ENCODE measurements around the gene FMN1. TPM values are rescaled to one million over a fixed set of nuclear protein-coding genes. Genes with fewer than 3 reads are reported as not detected.
A peak's percentile ranks its signal among the peaks of the same experiment; 100 is the strongest.

FMN1 gene
- total RNA-seq, 1 experiment from 2014 or later: 25.8 TPM

DNA sequence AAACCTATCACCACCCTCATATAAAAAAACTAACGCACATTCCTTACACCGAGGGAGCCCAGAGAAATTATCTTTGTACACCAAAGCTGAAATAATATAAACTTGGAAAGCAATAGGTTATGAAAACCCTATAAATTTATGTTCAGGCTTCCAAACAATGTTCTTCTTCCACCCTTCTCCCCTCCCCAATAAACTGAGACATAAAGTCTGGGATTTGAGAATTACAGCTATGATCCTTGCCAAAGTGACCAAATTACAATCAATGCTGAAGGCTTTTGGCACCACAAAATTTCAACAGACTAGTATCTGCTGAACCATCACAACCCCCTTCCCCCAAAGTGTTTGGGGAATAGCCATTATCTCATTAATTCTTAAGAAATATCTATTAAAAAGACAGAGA lies 237.8 kb downstream of the FMN1 start:
- intact Hi-C loops (cut with micrococcal nuclease; ENCODE audit: unreplicated experiment): loop anchor here (2.0 kb wide), 2 partner anchors 112 to 294 kb away; no protein-coding TSS in a partner anchor
- Histone ChIP-seq H3K4me3 (no peak overlapping the region), H3K9me3 (ENCODE audit: insufficient read depth, low read depth) (no peaks in the 10 kb centered on the region), H3K27me3 (ENCODE audit: insufficient read depth, low read depth) (no peaks in the 10 kb centered on the region), H4K20me1 (ENCODE audit: insufficient read depth) (no peaks in the 10 kb centered on the region), H3K4me2 (no peak overlapping the region), H2AFZ (no peak overlapping the region), H3K36me3 (ENCODE audit: low read depth) (no peaks in the 10 kb centered on the region), H3K9me2 (ENCODE audit: insufficient read depth) (no peaks in the 10 kb centered on the region), H3K27ac (no peak overlapping the region), H3F3A (ENCODE audit: insufficient read depth, low read depth) (no peaks in the 10 kb centered on the region), H3K79me2 (ENCODE audit: low read depth) (no peaks in the 10 kb centered on the region), H3K4me1 (replicated peaks; ENCODE audit: insufficient read depth) (no peaks in the 10 kb centered on the region)
- POLR2A ChIA-PET (ENCODE audit: unreplicated experiment): no interaction called here
- CTCF ChIA-PET: interaction anchor here (0.6 to 0.7 kb wide), 2 partner anchors 21 to 197 kb away, joined by 3 to 4 read pairs; no protein-coding TSS in a partner anchor
- no TSS peak for BruUV-seq (replicated peaks)
- no peak for DNase-seq
- TF ChIP-seq EZH2 (IDR thresholded peaks at IDR 0.05; ENCODE audit: low read depth): no peak
- TF ChIP-seq, protein P1, sequence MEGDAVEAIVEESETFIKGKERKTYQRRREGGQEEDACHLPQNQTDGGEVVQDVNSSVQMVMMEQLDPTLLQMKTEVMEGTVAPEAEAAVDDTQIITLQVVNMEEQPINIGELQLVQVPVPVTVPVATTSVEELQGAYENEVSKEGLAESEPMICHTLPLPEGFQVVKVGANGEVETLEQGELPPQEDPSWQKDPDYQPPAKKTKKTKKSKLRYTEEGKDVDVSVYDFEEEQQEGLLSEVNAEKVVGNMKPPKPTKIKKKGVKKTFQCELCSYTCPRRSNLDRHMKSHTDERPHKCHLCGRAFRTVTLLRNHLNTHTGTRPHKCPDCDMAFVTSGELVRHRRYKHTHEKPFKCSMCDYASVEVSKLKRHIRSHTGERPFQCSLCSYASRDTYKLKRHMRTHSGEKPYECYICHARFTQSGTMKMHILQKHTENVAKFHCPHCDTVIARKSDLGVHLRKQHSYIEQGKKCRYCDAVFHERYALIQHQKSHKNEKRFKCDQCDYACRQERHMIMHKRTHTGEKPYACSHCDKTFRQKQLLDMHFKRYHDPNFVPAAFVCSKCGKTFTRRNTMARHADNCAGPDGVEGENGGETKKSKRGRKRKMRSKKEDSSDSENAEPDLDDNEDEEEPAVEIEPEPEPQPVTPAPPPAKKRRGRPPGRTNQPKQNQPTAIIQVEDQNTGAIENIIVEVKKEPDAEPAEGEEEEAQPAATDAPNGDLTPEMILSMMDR (conservative IDR thresholded peaks at IDR 0.05): no peak

DNA sequence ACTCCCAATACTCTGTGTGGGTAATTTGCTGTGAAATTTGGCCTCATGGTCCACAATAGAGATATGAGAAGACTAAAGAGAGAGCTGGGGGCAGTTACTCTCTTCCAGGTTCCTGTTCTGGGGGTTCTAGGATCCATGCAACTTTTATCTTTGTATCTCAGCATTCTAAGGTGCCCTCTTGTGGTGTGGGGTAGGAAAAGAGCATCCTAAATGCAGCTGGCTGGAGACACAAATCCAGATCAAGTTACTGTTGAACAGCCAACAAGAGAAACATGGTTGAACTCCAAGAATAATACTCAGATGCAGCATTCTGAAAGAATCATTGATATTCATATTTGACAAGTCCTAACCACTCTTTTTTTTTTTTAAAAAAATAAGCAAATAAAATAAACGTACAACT lies 238.5 kb downstream of the FMN1 start:
- CTCF ChIA-PET: interaction anchor here (0.5 to 0.7 kb wide), 3 partner anchors 20 to 198 kb away, joined by 3 to 4 read pairs (median 3); no protein-coding TSS in a partner anchor

DNA sequence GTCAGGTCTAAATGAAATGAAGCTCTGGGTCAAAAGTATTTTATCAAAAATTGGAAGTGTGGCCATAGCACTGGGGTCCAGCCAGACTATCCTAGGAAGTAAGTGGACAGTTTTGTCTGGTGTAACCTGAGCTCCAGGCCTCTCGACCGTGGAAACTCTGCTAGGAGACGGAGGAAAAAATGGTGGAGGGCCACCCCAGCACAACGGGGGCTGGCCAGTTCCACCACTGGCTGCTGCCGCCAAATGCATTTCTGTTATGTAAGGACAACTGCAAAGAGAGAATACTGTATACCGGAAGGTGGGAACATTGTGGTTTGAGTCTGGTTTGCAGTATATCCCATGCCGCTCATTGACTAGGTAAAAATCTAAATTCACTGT lies 241.0 kb downstream of the FMN1 start:
- H3K9me3 ChIP-seq (ENCODE audit: insufficient read depth, low read depth): no peaks in the 10 kb centered on the region
- ChIA-PET POLR2A (ENCODE audit: unreplicated experiment) (no interaction called here), CTCF (no interaction called here)
- intact Hi-C loops (cut with micrococcal nuclease; ENCODE audit: unreplicated experiment): no loop called here
- no peaks in the 10 kb centered on the region for H4K20me1 ChIP-seq (ENCODE audit: insufficient read depth)
- DNase-seq: no peak
- H3K4me3 ChIP-seq: no peak overlapping the region
- no peak overlapping the region for H2AFZ ChIP-seq
- no peaks in the 10 kb centered on the region for H3K79me2 ChIP-seq (ENCODE audit: low read depth)
- no TSS peak for BruUV-seq (replicated peaks)
- H3K36me3 ChIP-seq (ENCODE audit: low read depth): no peaks in the 10 kb centered on the region
- no peak for TF ChIP-seq EZH2 (IDR thresholded peaks at IDR 0.05; ENCODE audit: low read depth)
- TF ChIP-seq, protein P1 (conservative IDR thresholded peaks at IDR 0.05): no peak
- no peaks in the 10 kb centered on the region for H3F3A ChIP-seq (ENCODE audit: insufficient read depth, low read depth)
- no peaks in the 10 kb centered on the region for H3K27me3 ChIP-seq (ENCODE audit: insufficient read depth, low read depth)
- no peak overlapping the region for H3K4me2 ChIP-seq
- no peaks in the 10 kb centered on the region for H3K9me2 ChIP-seq (ENCODE audit: insufficient read depth)
- no peak overlapping the region for H3K27ac ChIP-seq
- no peaks in the 10 kb centered on the region for H3K4me1 ChIP-seq (replicated peaks; ENCODE audit: insufficient read depth)

More for the DNA sequence above, 238.5 kb downstream of the FMN1 start:
- Histone ChIP-seq H3K27me3 (ENCODE audit: insufficient read depth, low read depth) (no peaks in the 10 kb centered on the region), H3K4me3 (no peak overlapping the region), H3K27ac (no peak overlapping the region), H3K9me3 (ENCODE audit: insufficient read depth, low read depth) (no peaks in the 10 kb centered on the region), H3K79me2 (ENCODE audit: low read depth) (no peaks in the 10 kb centered on the region), H3K4me2 (no peak overlapping the region), H3F3A (ENCODE audit: insufficient read depth, low read depth) (no peaks in the 10 kb centered on the region), H2AFZ (no peak overlapping the region), H3K36me3 (ENCODE audit: low read depth) (no peaks in the 10 kb centered on the region), H3K4me1 (replicated peaks; ENCODE audit: insufficient read depth) (no peaks in the 10 kb centered on the region), H3K9me2 (ENCODE audit: insufficient read depth) (no peaks in the 10 kb centered on the region), H4K20me1 (ENCODE audit: insufficient read depth) (no peaks in the 10 kb centered on the region)
- BruUV-seq (replicated peaks): no TSS peak
- TF ChIP-seq, protein P1 (conservative IDR thresholded peaks at IDR 0.05): peak; percentile 52
- no peak for TF ChIP-seq EZH2 (IDR thresholded peaks at IDR 0.05; ENCODE audit: low read depth)
- DNase-seq: peak in 1 of 2 experiments; percentile 1
- intact Hi-C loops (cut with micrococcal nuclease; ENCODE audit: unreplicated experiment): loop anchor here (2.0 kb wide), 2 partner anchors 111 to 293 kb away; no protein-coding TSS in a partner anchor
- POLR2A ChIA-PET (ENCODE audit: unreplicated experiment): no interaction called here
